Stimulated activated CD4-positive, alpha-beta T cell treated with anti-CD3 and anti-CD28 coated beads, Interleukin-1b, Interleukin-23, amount 100 ng/mL, for 1 hour (primary cell): ENCODE results near the gene ZP1.

Source experiments
- DNase-seq, 2 donors: peaks; one replicate each; pipeline ENCODE4 v3.0.0-alpha.2; 2020; ENCODE audit warnings: low read depth in 2 of 2

ZP1 gene

GRCh38 chr11:60844045-60844869 lies 23.1 kb upstream of the ZP1 start:
- no peak for DNase-seq

DNA sequence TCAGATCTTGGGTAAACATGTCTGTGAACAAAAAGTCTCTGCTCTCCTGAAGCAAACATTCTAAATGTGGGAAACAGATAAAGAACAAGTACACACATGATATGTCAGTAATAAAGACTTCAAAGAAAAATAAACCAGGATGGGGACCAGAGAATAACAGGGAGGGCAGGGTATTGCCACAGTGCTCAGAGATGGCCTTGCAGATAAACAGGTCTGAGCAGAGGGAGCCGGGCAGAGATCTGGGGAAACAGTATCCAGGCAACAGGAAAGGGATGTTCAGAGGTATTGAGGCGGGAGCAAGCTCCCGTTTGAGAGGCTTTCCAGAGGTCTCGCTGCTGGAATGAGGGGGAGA lies 22.5 kb upstream of the ZP1 start:
- DNase-seq = no peak

- DNase-seq = no peak
Measured at GRCh38 chr11:60845338-60845737, 22.0 kb upstream of the ZP1 start.

DNA sequence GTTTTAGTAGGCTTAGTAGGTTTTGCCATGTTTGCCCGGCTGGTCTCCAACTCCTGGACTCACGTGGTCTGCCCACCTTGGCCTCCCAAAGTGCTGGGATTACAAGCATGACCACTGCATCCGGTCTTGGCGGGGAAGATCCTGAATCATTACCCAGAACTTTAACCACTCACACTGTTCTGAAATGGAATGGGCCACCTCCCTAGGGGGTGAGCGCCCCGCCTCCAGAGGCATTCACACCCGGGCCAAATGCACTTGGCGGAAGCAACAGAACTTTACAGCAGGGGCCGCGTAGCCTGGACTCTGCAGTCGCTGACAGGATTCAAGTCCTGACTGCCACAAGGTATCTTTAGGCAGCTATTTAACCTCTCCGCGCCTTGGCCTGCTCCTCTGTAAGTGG lies 20.1 kb upstream of the ZP1 start:
- no peak for DNase-seq

- DNase-seq = no peak
Measured at GRCh38 chr11:60847896-60848295, 19.4 kb upstream of the ZP1 start.

DNA sequence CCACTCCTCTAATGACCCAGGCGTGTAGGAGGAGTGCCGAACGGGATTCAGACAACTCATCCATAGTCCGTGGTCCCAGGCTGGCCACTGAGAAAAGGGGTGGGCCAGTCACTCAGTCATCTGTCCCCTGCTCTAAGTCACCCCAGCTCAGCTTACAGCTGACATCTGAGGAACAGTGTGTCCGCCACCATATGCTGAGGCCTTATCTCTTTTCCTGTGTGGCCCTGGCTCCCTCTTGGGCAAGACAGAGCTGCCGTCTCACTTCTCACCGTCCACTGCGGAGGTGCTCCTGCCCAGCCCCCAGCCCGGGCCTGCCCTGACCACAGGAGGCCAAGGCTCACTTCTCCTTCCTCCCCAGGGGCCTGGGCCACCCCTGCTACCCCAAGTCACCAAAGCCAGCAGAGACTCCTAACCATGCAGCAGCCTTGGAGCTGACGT lies 18.6 kb upstream of the ZP1 start:
- no peak for DNase-seq

- no peak for DNase-seq
Measured at GRCh38 chr11:60849641-60850520, 17.5 kb upstream of the ZP1 start.

DNA sequence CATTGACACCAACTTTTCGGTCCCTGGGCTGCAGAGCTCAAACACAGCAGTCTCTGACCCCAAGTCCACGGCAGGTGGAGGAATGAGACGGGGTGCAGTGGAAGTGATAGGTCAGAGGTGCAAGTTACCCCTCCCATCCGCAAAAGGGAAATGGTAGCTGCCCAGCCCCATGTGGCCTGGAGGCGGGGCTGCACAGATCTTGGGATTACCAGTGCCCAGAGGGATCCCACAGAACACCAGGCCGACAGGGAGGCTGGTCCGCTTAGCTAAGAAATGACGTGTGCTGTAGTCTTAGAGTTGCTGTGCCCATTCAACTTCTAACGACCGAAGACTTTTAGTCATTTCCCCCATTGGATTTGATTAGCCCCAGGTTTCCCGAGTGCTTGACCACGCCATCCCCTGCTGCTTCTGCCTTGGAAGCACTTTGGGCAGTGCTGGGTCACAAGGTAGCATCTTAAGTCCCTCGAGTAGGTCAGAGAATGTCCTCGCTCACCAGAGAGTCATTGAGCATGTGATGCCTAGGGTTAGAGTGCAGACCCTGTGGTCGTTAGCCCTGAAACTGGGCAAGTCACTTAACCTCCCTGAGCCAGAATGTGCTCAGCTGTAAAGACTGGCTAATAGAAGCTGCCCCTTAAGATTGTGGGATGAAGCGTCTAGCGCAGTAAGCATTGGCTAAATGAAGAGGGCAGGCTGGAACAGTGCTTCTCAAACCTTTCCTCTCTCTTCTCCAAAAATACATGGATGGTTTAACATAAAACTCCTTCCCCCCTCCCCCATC lies 15.8 kb upstream of the ZP1 start:
- DNase-seq = no peak

GRCh38 chr11:60852117-60852981 lies 15.0 kb upstream of the ZP1 start:
- DNase-seq = no peak

GRCh38 chr11:60852982-60853950 lies 14.1 kb upstream of the ZP1 start:
- no peak for DNase-seq

DNA sequence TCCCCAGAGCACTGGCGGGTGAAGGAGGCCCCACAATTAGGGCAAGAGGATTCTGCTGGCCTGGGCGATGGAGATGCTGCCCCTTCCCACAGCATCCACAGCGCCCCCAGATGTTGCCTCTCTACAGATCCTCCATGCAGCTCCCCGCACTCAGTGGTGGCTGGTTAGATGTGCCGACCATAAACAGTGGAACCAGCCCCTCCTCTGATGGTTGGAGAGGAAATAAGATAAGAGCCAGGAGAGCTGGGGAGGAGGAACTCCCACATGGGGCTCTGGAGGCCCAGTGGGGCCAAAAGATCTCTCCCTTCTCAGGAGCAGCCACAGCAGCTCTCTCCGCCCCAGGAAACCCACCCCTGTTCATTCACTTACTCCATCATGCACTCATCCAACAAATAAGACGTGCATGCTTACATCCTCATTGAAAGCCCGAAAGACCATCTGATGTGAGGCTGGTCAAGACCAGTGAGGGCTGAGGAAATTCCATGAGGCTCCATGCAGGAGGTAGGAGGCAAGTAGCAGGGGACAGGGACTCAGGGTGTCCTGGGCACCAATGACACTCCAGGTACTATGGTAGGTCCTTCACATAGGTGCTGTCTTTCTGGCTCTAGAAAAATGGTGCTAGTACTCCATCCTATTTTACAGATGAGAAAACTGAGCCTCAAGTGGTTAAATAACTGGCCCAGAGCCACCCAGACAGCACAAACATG lies 13.0 kb upstream of the ZP1 start:
- no peak for DNase-seq

- DNase-seq = no peak
Measured at GRCh38 chr11:60854847-60855725, 12.3 kb upstream of the ZP1 start.

DNA sequence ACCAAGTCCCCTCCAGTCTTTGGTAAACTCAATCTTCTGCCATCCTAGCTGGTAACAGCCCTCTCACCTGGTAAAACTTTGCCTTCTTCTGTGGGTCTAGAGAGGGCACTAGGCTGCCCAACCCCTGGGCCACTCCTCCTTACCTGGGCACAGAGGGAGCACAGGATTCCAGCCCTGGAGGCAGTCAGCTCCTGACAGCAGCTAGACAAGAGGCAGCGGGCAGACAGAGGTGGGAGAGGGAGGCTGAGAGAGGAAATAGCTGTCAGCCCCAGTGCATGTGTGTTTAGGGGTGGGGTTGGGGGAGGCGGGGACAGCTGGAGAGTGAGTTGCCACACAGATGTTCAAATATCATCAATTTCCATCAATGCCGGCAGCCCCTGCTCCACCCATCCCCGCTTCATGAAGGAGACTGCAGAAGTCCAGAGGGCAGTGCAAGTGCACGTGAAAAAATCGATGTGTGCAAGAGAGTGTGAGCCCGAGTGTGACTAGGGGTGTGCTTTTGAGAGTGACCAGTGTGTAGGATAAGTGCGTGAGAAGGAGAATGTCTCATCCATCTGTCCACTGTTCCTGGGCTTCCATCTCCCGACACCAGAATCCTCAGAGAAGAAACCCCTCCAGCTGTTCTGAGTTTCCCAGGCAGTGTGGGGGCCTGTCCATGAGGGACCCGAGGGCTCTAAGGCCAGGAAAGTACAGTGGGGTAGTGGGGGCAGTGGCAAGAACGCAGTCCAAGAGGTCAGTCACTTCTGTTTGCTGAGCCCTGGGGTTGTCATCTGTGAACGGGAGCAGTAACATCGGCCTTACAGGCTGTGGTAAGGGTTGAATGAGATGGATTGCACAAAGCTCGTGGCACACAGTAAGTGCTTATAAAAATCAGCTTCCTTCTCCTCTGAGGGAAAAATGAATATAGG lies 11.4 kb upstream of the ZP1 start, which contains the start of gene PTGDR2:
TSS of gene PTGDR2 (minus strand) at position 225 of the 908 bp plus-strand sequence. CDS start 2,228 bp downstream, outside the sequence.
- no peak for DNase-seq

DNA sequence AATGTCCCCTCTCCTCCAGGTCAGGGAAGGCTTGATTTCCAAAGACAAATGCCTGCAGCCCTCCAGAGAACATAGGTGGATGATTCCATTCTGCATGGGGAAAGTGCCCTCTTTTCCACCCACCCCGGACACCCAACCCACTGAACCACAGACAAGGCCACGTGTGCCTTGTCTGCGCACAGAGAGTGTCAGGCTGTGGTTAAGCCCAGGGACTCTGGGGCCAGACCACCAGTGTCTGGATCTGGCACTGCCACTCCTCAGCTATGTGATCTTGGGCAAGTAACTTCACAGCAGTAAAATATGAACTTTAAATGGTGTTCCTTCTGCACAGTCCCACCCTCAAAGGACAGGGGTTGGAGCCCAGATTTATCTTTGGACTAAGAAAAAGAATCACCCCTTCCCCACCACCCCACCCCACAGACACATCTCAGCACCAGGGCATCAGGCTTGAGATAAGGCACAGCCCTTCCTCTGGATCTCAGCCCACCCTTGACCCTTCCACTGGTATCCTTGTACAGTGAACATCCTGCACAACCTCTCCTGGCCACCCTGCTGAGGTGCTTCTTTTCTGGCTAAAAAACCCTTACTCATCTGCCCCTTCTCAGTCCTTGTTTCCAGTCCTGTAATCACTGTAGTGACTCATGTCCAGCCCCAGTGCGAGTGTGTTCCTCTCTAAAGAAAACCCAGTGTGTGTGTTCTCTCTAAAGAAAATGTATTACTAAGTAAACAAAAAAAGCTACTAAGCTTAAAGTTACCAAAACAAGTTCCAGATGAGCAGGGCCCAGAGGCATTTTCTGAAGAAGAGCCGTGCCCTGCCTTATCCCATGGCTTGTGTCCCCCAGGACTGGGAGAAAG lies 9.7 kb upstream of the ZP1 start:
- no peak for DNase-seq

GRCh38 chr11:60858236-60858635 lies 9.1 kb upstream of the ZP1 start:
- no peak for DNase-seq
